ENCODE measurements around the gene CPNE4.

DNA sequence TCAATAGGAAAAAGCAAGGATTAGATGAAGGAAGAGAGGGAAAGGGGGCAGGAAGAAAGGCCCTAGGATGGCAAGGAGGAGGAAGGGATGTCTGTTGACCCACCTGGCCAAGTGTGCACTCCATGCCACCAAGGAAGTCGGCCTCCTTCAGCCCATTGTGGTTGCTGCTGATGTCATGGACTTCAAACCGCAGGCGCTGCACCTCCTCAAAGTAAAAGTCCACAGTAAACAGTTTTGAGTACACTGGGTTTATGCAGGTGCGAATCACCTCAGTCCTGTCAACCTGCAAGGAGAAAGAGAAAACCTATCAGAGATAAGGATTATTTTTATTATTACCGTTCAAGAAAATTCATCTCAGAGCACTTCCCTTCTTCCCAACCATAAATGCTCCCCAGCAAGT is 311.5 kb downstream of the CPNE4 start:
- TF ChIP-seq, protein P1, sequence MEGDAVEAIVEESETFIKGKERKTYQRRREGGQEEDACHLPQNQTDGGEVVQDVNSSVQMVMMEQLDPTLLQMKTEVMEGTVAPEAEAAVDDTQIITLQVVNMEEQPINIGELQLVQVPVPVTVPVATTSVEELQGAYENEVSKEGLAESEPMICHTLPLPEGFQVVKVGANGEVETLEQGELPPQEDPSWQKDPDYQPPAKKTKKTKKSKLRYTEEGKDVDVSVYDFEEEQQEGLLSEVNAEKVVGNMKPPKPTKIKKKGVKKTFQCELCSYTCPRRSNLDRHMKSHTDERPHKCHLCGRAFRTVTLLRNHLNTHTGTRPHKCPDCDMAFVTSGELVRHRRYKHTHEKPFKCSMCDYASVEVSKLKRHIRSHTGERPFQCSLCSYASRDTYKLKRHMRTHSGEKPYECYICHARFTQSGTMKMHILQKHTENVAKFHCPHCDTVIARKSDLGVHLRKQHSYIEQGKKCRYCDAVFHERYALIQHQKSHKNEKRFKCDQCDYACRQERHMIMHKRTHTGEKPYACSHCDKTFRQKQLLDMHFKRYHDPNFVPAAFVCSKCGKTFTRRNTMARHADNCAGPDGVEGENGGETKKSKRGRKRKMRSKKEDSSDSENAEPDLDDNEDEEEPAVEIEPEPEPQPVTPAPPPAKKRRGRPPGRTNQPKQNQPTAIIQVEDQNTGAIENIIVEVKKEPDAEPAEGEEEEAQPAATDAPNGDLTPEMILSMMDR (conservative IDR thresholded peaks at IDR 0.05; ENCODE audit: low read depth, low read length): no peak
- no peak for TF ChIP-seq EZH2 (IDR thresholded peaks at IDR 0.05; ENCODE audit: low read length, unreplicated experiment)
